Occipital lobe (tissue), 2 donors: Measurements from ENCODE around the gene SUN3. TPM values are rescaled to one million over a fixed set of nuclear protein-coding genes. Genes with fewer than 3 reads are reported as not detected.
A peak's percentile ranks its signal among the peaks of the same experiment; 100 is the strongest.

ENCODE experiments used
- DNase-seq: peaks from one replicate; lab custom pipeline; 2025; lab: John Stamatoyannopoulos, UW
- total RNA-seq: library from RNA; depleted of rRNA; stranded (reverse); fragments of >200 nt; gene quantifications from one replicate; pipeline ENCODE4 v1.2.3, GENCODE V29; 2014

Gene SUN3, protein sequence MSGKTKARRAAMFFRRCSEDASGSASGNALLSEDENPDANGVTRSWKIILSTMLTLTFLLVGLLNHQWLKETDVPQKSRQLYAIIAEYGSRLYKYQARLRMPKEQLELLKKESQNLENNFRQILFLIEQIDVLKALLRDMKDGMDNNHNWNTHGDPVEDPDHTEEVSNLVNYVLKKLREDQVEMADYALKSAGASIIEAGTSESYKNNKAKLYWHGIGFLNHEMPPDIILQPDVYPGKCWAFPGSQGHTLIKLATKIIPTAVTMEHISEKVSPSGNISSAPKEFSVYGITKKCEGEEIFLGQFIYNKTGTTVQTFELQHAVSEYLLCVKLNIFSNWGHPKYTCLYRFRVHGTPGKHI
- total RNA-seq: not detected

- no peak for DNase-seq
Measured at GRCh38 chr7:48028938-48029337, at the start of gene SUN3. Gene SUN3, minus strand, starts transcription at chr7:48029107. Its CDS starts 169 bp downstream, at chr7:48028938.

DNA sequence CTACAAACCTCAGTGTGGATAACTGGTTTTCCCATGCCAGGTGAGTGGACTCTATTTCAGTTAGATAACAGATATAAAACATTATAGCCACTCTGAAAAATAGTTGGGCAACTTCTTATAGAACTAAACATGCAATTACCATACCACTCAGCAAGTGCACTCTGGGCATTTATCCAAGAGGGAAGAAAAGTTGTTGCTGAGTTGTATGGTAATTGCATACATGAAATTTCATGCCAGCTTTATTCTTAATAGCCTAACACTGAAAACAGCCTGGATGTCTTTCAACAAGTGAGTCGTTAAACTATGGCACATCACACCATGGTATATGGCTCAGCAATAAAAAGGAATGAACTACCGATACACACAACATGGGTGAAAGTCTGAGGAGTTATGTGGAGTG, 49.6 kb upstream of the SUN3 start:
- DNase-seq: no peak

DNA sequence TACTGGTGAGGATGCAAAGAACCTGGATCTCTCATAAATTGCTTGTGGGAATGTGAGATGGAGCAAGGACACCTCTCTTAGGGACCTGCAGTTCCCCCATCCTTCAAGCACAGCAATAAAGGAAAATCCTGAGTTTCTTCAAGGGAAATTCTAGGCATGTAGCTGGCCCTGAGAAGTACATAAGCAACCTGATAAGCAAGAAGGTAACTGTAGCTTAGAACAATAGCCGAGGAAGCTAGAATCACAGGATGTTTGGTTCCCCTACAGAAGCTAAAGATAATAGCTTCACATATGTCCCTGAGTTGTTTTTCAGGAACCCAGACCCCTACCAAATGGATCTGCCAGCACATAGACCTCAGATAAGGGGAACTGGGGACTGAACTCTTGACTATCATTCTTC, 48.5 kb upstream of the SUN3 start:
- DNase-seq: no peak

DNA sequence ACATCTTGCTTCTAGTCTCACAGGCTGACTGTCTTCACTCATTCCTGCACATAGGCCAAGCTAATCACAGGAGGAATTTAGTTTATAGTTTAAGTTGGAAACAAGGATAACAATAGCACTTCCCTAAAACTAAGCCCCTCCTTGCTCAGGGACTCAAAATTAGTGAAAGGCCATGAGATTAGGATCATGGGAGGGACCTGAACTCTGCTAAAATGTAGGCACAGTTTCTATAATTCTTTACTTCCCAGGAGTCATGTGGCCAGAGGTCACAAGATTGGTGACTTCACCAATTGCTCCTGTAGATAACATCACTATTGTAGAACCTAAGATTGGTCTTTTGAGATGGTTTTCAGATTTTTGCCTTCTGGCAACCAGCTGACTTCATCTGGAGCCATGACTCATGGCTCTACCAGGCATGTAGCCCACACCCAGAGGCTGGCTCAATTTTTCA, 45.3 kb upstream of the SUN3 start:
- no peak for DNase-seq

DNA sequence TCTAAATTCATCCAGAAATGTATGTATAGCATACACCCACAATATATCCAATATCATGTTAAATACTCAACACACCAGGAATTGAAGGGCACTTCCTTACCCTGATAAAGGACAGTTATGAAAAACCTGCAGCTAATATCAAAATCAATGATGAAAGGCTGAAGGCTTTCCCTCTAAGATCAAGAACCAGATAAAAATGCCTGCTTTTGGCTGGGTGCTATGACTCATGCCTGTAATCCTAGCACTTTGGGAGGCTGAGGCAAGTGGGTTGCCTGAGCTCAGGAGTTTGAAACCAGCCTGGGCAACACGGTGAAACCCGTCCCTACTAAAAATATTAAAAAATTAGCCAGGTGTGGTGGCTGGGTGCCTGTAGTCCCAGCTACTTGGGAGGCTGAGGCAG, 38.6 kb upstream of the SUN3 start:
- no peak for DNase-seq

DNA sequence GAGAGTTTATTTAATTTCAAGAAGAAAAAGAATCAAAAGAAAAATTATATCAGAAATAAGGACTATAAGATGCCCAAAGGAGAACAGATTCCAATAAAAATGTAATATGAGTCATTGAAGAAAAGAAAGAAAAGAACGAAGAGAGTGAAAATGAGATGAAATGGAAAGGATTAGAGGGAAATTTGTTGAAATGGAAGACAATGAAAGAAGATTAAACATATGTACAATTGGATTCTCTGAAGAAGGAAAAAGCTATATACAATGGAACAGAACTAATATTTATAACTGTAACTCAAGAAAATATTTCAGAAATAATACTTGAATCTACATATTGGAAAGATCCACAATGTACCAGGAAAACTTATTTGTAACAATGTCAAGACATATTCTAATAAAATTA, 35.1 kb upstream of the SUN3 start:
- no peak for DNase-seq

GRCh38 chr7:48059706-48060105, 30.8 kb upstream of the SUN3 start:
- no peak for DNase-seq

- no peak for DNase-seq
Measured at GRCh38 chr7:48058990-48059389, 30.1 kb upstream of the SUN3 start.

- DNase-seq: no peak
Measured at GRCh38 chr7:48053736-48054135, 24.8 kb upstream of the SUN3 start.

DNA sequence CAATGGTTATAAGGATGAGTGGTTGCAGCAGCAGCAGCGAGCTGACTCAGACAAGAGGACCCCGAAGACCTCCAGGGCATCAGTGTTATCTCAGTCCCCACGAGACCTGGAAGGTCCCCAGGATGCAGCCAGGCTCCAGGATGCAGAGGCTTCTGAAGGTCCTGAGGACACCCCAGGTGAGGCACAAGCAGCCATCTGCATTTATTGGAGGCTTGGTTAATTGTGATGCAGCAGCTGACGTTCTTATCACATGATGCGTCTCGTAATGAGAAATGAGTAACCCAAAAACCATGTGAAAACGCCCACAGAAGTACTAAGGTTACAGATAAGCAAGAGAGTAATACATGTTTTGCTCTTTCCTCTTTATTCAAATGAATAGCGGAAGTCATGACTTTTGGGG, 23.8 kb upstream of the SUN3 start:
- no peak for DNase-seq

DNA sequence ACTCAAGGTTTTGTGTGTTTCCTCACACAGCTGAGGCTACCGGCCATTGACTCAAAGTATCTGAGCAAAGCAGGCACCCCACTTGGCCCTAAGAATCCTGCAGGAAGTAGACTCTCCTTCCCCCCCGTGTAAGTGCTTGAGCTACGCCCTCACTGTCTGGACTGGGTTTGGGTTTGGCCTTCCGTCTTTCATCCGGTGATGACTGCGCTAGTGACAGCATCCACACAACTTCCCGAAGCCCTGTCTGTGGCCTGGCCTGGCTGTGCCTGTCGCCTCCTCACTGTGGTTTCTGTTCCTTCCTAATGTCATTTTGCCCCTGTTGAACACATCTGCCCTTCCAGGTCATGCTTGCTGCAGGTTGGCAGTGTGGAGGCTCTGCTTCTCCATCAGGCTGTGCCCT, 20.9 kb upstream of the SUN3 start:
- no peak for DNase-seq

GRCh38 chr7:48048113-48048512, 19.2 kb upstream of the SUN3 start:
- DNase-seq: no peak

GRCh38 chr7:48046458-48046857, 17.6 kb upstream of the SUN3 start:
- no peak for DNase-seq

- no peak for DNase-seq
Measured at GRCh38 chr7:48045195-48045765, 16.4 kb upstream of the SUN3 start.

- DNase-seq: no peak
Measured at GRCh38 chr7:48042636-48043035, 13.7 kb upstream of the SUN3 start.

GRCh38 chr7:48042216-48042615, 13.3 kb upstream of the SUN3 start:
- no peak for DNase-seq

GRCh38 chr7:48041653-48041970, 12.7 kb upstream of the SUN3 start:
- no peak for DNase-seq

GRCh38 chr7:48040944-48041652, 12.2 kb upstream of the SUN3 start:
- no peak for DNase-seq

DNA sequence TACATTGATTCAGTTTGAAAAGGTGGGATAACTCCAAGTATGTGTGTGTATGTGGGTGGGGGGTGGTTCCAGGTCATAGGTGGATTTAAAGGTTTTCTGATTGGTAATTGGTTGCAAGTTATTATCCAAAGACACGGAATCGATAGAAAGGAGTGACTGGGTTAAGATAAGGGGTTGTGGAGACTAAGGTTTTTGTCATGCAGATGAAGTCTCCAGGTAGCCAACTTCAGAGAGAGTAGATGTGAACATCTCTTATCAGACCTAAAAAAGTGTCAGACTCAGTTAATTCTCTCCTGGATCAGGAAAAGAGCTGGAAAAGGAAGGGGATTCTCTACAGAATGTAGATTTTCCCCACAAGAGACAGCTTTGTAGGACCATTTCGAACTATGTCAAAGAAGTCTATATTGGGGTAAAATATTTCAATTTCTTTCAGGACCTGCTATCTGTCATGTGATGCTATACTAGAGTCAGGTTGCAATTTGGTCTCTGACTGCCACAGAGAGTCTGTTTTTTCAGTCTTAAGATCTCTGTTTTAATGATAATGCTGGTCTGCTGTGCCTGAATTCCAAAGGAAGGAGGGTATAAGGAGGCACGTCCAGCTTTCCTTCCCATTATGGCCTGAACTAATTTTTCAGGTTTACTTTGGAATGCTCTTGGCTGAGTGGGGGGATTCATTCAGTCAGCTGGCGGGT, 10.1 kb upstream of the SUN3 start:
- no peak for DNase-seq

DNA sequence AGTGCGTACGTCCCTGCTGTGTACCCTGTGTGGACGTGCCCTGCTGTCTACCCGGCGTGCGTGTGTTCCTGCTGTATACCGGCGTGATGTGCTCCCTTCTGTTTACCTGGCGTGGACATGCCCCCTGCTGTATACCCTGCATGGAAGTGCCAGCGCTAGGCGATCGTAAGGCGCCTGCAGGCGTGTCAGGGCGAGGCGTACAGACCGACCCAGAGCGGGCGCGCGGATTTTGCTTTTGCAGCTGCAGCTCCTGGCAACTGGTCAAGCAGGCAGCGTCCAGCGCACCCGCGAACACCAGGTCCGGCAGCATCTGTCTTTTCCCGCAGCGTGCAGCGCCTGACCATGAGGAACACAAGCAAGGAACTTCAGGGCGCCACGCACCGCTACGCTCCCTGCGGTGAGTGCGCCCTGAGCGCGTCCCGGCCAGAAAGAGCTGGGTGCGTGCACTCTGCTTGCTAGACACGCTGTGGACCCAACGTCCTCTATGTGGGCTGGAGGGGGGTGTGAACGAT, 7.1 kb upstream of the SUN3 start:
- DNase-seq: no peak

GRCh38 chr7:48035301-48035966, 6.5 kb upstream of the SUN3 start, which contains the start of gene C7orf57:
Gene C7orf57, plus strand, starts transcription at chr7:48035543. Its CDS starts 766 bp downstream, at chr7:48036309.
- DNase-seq: peak; percentile 85
